Measurements from ENCODE around the gene FZD10.

The FZD10 gene

GRCh38 chr12:130177635-130178242 is 15.5 kb downstream of the FZD10 start:
- no peak for DNase-seq (ENCODE audit: low spot score)
- no peak for TF ChIP-seq CTCF (IDR thresholded peaks at IDR 0.05; ENCODE audit: borderline replicate concordance, control extremely low read depth, extremely low read depth, insufficient read depth, missing control alignments)
- in situ Hi-C loops (cut with MboI; ENCODE audit: low sequenced_read_pairs, unreplicated experiment), result no loop called here

- in situ Hi-C loops (cut with MboI; ENCODE audit: low sequenced_read_pairs, unreplicated experiment), result no loop called here
- DNase-seq (ENCODE audit: low spot score), result no peak
- no peak for TF ChIP-seq CTCF (IDR thresholded peaks at IDR 0.05; ENCODE audit: borderline replicate concordance, control extremely low read depth, extremely low read depth, insufficient read depth, missing control alignments)
Measured at GRCh38 chr12:130178282-130178681, 16.0 kb downstream of the FZD10 start.

DNA sequence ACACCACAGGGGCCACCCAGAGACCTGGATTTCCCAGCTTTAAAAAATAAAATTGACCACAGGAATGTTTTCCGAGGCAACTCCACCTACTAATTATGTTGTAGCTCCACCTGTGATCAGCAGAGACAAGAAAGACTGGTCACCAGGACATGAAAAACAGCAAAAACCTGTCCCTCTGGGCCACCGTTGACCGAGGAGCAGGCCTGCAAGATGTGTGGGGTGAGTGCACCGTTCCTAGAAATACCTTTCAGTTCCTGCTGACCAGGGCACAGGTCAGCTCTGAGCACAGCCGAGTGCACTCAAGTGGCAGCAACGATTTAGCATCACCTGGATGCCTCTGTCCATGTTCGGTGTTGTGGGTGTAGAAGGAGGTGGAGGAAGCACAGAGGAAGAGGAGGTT is 16.9 kb downstream of the FZD10 start:
- in situ Hi-C loops (cut with MboI; ENCODE audit: low sequenced_read_pairs, unreplicated experiment), result no loop called here
- DNase-seq (ENCODE audit: low spot score), result no peak
- TF ChIP-seq CTCF (IDR thresholded peaks at IDR 0.05; ENCODE audit: borderline replicate concordance, control extremely low read depth, extremely low read depth, insufficient read depth, missing control alignments), result no peak

DNA sequence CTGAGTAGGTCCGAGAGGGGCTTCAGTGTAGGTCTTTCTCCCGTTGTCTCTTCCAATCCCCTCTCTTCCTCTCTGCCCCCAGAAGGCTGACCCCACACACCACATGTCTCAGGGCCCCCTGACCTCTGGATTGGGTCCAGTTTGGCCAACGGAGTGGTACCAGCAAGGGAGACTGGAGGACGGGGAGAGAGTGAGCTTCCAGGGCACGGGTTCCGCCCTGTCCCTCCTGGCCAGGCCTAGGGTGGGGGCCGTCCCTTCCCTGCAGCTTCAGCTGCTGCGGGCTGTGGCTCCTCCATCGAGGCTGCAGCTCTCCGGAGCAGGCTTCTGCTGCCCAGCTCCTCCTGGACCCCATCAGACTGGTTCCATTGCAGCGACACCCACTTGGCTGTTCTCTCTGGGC is 17.4 kb downstream of the FZD10 start:
- in situ Hi-C loops (cut with MboI; ENCODE audit: low sequenced_read_pairs, unreplicated experiment), result no loop called here
- TF ChIP-seq CTCF (IDR thresholded peaks at IDR 0.05; ENCODE audit: borderline replicate concordance, control extremely low read depth, extremely low read depth, insufficient read depth, missing control alignments), result no peak

GRCh38 chr12:130181211-130181610 is 18.9 kb downstream of the FZD10 start:
- TF ChIP-seq CTCF (IDR thresholded peaks at IDR 0.05; ENCODE audit: borderline replicate concordance, control extremely low read depth, extremely low read depth, insufficient read depth, missing control alignments), result no peak
- in situ Hi-C loops (cut with MboI; ENCODE audit: low sequenced_read_pairs, unreplicated experiment), result no loop called here
- no peak for DNase-seq (ENCODE audit: low spot score)

More for the DNA sequence above, 17.4 kb downstream of the FZD10 start:
- DNase-seq (ENCODE audit: low spot score), result no peak

- in situ Hi-C loops (cut with MboI; ENCODE audit: low sequenced_read_pairs, unreplicated experiment), result no loop called here
- no peak for TF ChIP-seq CTCF (IDR thresholded peaks at IDR 0.05; ENCODE audit: borderline replicate concordance, control extremely low read depth, extremely low read depth, insufficient read depth, missing control alignments)
- no peak for DNase-seq (ENCODE audit: low spot score)
Measured at GRCh38 chr12:130183585-130184370, 21.5 kb downstream of the FZD10 start.

All from GM13976 (cell line).